HepG2 (cell line): Measurements from ENCODE around the gene KRT34. TPM values are rescaled to one million over a fixed set of nuclear protein-coding genes. Genes with fewer than 3 reads are reported as not detected.
A peak's percentile ranks its signal among the peaks of the same experiment; 100 is the strongest.

Experiments used
- AHR ChIP-seq: IDR thresholded peaks from 2 replicates; pipeline ENCODE4 v1.6.1; 2018; ENCODE audit warnings: missing genetic modification reagents, missing compliant biosample characterization
- BATF2 ChIP-seq: sonication (generic); formaldehyde crosslinking; IDR thresholded peaks from 2 replicates; pipeline ENCODE4 v1.8.0; 2022; ENCODE audit warnings: mild to moderate bottlenecking, missing genetic modification reagents, moderate library complexity
- JDP2 ChIP-seq: sonication (generic); formaldehyde crosslinking; IDR thresholded peaks from 2 replicates; pipeline ENCODE4 v1.8.1; 2022; ENCODE audit warnings: missing genetic modification reagents, borderline replicate concordance
- KDM1A ChIP-seq: IDR thresholded peaks from 2 replicates; pipeline ENCODE4 v1.6.1; 2016; ENCODE audit warnings: missing compliant biosample characterization
- MLXIP ChIP-seq: sonication (generic); formaldehyde crosslinking; IDR thresholded peaks from 2 replicates; pipeline ENCODE4 v1.9.0; 2021; ENCODE audit warnings: missing genetic modification reagents, borderline replicate concordance
- MYNN ChIP-seq: sonication (generic); formaldehyde crosslinking; IDR thresholded peaks from 2 replicates; pipeline ENCODE4 v1.4.0; 2020; ENCODE audit warnings: mild to moderate bottlenecking, low read depth, missing genetic modification reagents
- U2AF1 ChIP-seq: fragments of 200-400 bp; formaldehyde crosslinking; optimal IDR thresholded peaks from 2 replicates; pipeline ENCODE3; 2017; ENCODE audit warnings: mild to moderate bottlenecking, low read depth, low read length
- ZFP62 ChIP-seq: sonication (generic); formaldehyde crosslinking; IDR thresholded peaks from 2 replicates; pipeline ENCODE4 v1.4.0; 2020; ENCODE audit warnings: missing genetic modification reagents
- ZGPAT ChIP-seq: IDR thresholded peaks from 2 replicates; pipeline ENCODE4 v1.6.1; 2016; ENCODE audit warnings: mild to moderate bottlenecking
- ZNF160 ChIP-seq: sonication (generic); formaldehyde crosslinking; IDR thresholded peaks from 2 replicates; pipeline ENCODE4 v1.8.0; 2022; ENCODE audit warnings: mild to moderate bottlenecking, inconsistent platforms, missing genetic modification reagents
- ZNF569 ChIP-seq: sonication (generic); formaldehyde crosslinking; IDR thresholded peaks from 2 replicates; pipeline ENCODE4 v1.5.0; 2020; ENCODE audit warnings: mild to moderate bottlenecking, missing genetic modification reagents, moderate library complexity, borderline replicate concordance
- ZNF616 ChIP-seq: sonication (generic); formaldehyde crosslinking; IDR thresholded peaks from 2 replicates; pipeline ENCODE4 v1.5.0; 2020; ENCODE audit warnings: low read depth, mild to moderate bottlenecking, missing genetic modification reagents
- ZNF816 ChIP-seq: sonication (generic); formaldehyde crosslinking; IDR thresholded peaks from 2 replicates; pipeline ENCODE4 v1.8.0; 2022; ENCODE audit warnings: missing genetic modification reagents, mild to moderate bottlenecking, borderline replicate concordance
- ZSCAN12 ChIP-seq: sonication (generic); formaldehyde crosslinking; IDR thresholded peaks from 2 replicates; pipeline ENCODE4 v1.9.0; 2021; ENCODE audit warnings: mild to moderate bottlenecking, missing genetic modification reagents
- polyA plus RNA-seq, 8 experiments: library from polyadenylated mRNA; depleted of rRNA in 3 of 8; stranded (reverse) in 7 of 8; unstranded in 1 of 8; fragments of >200 nt; fragmentation: Illumina TruSeq in 4 of 8; extraction: Trizol in 4 of 8; gene quantifications; 2 replicates each; pipeline versions ENCODE4 v1.2.1 to v1.2.3, GENCODE V29; 2011 to 2016; ENCODE audit warnings: low read depth in 4 of 8, missing spikeins in 1 of 8, mixed read lengths in 1 of 8; ENCODE audit not compliant: insufficient read depth in 1 of 8
- total RNA-seq, 5 experiments: library from RNA; depleted of rRNA; stranded (reverse); fragments of >200 nt; fragmentation: Illumina TruSeq; extraction: Trizol; gene quantifications; 2 replicates each; pipeline ENCODE4 v1.2.3, GENCODE V29; 2016; ENCODE audit warnings: low read depth in 1 of 5
- TF ChIP-seq, protein P1 (sequence below): sonication (generic); formaldehyde crosslinking; IDR thresholded peaks from 2 replicates; pipeline ENCODE4 v1.4.0; 2020; ENCODE audit warnings: missing genetic modification reagents
- TF ChIP-seq, protein P2 (sequence below): sonication (generic); formaldehyde crosslinking; IDR thresholded peaks from 2 replicates; pipeline ENCODE4 v1.8.1; 2022; ENCODE audit warnings: mild to moderate bottlenecking, missing genetic modification reagents
- TF ChIP-seq, protein P3 (sequence below): sonication (generic); formaldehyde crosslinking; IDR thresholded peaks from 2 replicates; pipeline ENCODE4 v1.4.0; 2020; ENCODE audit warnings: missing genetic modification reagents

Gene KRT34
- total and polyA plus RNA-seq, 2 of the 13 experiments (the other 11 are each of a cell fraction or from before 2014, with no cell fraction given), result not detected

DNA sequence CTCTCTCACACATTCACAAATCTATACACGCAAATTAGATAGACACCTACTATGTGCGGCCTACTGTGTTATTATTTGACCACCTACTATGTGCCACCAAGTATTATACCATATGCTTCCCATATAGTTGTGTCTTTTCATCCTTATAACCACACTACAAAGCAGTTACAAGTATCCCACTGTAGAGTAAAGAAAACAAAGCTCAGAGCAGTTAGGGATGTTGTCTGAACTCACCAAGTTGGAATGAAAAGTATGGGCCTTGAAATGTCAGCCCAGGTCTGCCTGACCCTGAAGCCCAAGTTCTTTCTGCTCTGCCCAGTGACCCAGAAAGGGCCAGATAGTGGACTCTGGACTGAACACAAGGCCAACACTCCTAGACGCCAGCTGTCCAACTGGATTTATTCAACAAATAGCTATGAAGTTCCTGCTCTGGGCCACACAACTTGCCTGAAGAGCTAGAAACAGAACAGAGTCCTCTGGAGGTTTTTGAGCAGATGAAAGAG, 33.8 kb upstream of the KRT34 start (continued):
- TF ChIP-seq ZFP62 (CRISPR knock-in tag), result no peak
- TF ChIP-seq ZNF616 (CRISPR knock-in tag), result no peak
- TF ChIP-seq JDP2 (CRISPR knock-in tag), result no peak
- TF ChIP-seq ZSCAN12 (CRISPR knock-in tag), result no peak
- no peak for TF ChIP-seq ZNF569 (CRISPR knock-in tag)
- TF ChIP-seq ZNF816 (CRISPR knock-in tag), result no peak
- TF ChIP-seq MLXIP (CRISPR knock-in tag), result no peak
- TF ChIP-seq U2AF1, result no peak
- no peak for TF ChIP-seq ZNF160 (CRISPR knock-in tag)
- no peak for TF ChIP-seq BATF2
- no peak for TF ChIP-seq AHR (CRISPR knock-in tag)
- peak; percentile 10; the same call in 1 of the 2 replicates for TF ChIP-seq KDM1A (CRISPR knock-in tag)
- TF ChIP-seq MYNN, result no peak
- TF ChIP-seq, protein P1, sequence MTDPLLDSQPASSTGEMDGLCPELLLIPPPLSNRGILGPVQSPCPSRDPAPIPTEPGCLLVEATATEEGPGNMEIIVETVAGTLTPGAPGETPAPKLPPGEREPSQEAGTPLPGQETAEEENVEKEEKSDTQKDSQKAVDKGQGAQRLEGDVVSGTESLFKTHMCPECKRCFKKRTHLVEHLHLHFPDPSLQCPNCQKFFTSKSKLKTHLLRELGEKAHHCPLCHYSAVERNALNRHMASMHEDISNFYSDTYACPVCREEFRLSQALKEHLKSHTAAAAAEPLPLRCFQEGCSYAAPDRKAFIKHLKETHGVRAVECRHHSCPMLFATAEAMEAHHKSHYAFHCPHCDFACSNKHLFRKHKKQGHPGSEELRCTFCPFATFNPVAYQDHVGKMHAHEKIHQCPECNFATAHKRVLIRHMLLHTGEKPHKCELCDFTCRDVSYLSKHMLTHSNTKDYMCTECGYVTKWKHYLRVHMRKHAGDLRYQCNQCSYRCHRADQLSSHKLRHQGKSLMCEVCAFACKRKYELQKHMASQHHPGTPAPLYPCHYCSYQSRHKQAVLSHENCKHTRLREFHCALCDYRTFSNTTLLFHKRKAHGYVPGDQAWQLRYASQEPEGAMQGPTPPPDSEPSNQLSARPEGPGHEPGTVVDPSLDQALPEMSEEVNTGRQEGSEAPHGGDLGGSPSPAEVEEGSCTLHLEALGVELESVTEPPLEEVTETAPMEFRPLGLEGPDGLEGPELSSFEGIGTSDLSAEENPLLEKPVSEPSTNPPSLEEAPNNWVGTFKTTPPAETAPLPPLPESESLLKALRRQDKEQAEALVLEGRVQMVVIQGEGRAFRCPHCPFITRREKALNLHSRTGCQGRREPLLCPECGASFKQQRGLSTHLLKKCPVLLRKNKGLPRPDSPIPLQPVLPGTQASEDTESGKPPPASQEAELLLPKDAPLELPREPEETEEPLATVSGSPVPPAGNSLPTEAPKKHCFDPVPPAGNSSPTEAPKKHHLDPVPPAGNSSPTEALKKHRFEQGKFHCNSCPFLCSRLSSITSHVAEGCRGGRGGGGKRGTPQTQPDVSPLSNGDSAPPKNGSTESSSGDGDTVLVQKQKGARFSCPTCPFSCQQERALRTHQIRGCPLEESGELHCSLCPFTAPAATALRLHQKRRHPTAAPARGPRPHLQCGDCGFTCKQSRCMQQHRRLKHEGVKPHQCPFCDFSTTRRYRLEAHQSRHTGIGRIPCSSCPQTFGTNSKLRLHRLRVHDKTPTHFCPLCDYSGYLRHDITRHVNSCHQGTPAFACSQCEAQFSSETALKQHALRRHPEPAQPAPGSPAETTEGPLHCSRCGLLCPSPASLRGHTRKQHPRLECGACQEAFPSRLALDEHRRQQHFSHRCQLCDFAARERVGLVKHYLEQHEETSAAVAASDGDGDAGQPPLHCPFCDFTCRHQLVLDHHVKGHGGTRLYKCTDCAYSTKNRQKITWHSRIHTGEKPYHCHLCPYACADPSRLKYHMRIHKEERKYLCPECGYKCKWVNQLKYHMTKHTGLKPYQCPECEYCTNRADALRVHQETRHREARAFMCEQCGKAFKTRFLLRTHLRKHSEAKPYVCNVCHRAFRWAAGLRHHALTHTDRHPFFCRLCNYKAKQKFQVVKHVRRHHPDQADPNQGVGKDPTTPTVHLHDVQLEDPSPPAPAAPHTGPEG (CRISPR knock-in tag), result no peak
- peak; percentile 83 for TF ChIP-seq ZGPAT
- TF ChIP-seq, protein P2, sequence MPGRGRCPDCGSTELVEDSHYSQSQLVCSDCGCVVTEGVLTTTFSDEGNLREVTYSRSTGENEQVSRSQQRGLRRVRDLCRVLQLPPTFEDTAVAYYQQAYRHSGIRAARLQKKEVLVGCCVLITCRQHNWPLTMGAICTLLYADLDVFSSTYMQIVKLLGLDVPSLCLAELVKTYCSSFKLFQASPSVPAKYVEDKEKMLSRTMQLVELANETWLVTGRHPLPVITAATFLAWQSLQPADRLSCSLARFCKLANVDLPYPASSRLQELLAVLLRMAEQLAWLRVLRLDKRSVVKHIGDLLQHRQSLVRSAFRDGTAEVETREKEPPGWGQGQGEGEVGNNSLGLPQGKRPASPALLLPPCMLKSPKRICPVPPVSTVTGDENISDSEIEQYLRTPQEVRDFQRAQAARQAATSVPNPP (CRISPR knock-in tag), result no peak
- TF ChIP-seq, protein P3, sequence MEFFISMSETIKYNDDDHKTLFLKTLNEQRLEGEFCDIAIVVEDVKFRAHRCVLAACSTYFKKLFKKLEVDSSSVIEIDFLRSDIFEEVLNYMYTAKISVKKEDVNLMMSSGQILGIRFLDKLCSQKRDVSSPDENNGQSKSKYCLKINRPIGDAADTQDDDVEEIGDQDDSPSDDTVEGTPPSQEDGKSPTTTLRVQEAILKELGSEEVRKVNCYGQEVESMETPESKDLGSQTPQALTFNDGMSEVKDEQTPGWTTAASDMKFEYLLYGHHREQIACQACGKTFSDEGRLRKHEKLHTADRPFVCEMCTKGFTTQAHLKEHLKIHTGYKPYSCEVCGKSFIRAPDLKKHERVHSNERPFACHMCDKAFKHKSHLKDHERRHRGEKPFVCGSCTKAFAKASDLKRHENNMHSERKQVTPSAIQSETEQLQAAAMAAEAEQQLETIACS (CRISPR knock-in tag), result no peak
